ENCODE measurements around the gene RPS6KA2. TPM values are rescaled to one million over a fixed set of nuclear protein-coding genes. Genes with fewer than 3 reads are reported as not detected.

Gene RPS6KA2
- polyA plus RNA-seq, 4 donors: 30.6 to 35.7 (median 34.4) TPM

DNA sequence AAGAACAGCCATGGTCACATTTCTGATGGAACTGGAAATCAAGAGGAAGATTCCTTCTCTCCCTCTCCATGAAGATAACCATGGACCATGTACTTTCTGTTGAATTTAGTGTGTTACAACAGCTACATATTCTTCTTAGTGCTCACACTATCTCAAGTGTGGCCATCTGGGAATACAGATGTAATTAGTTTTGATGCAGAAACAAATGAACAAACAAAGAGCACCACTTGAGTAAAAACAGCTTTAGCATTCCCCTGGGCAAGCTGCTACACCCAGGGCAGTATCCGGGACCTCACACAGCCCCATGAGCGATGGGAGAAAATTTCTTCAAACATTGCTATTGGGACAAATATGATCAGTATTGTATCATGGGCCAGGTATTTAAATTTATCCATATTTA is 115.7 kb downstream of the RPS6KA2 start:
- no peak for DNase-seq (ENCODE audit: low read depth in 4 of 4, low spot score in 3 of 4)

- no peak for DNase-seq (ENCODE audit: low read depth in 4 of 4, low spot score in 3 of 4)
Measured at GRCh38 chr6:166509193-166509592, 117.9 kb downstream of the RPS6KA2 start.

- no peak for DNase-seq (ENCODE audit: low read depth in 4 of 4, low spot score in 3 of 4)
Measured at GRCh38 chr6:166508726-166509125, 118.3 kb downstream of the RPS6KA2 start.

DNA sequence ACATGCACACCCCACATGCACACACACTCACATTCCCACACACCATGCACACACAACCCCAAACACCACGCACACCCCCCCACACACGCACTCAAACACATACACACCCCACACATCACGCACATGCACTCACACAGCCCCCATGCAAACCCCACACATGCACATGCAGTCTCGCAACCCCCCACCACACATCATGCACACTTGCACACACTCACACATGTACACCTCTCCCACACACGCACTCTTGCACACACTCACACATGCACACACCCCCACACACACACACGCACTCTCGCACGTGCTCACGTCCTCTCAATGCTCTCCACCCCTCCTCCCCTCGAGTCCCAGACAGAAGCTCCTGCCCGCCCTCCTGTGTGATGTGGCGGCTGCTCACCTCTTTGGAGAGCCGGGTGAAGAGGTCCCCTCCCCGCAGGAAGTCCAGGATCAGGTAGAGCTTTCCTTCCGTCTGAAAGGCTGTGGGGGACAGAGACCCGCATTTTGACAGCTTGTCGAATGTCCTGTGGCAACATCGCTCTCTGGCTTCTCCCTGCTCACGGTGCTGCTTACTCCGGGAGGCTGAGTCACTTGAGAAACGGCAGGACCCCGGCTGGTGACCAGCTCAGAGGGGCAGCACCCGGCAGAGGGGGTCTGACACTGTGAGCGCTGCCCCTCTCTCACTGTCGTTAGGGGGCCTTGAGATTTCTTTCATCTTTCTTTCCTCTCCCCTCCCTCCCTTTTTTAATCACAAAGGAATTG is 119.1 kb downstream of the RPS6KA2 start:
- DNase-seq (ENCODE audit: low read depth in 4 of 4, low spot score in 3 of 4): no peak

- no peak for DNase-seq (ENCODE audit: low read depth in 4 of 4, low spot score in 3 of 4)
Measured at GRCh38 chr6:166507380-166507779, 119.7 kb downstream of the RPS6KA2 start.

GRCh38 chr6:166505133-166505905 is 121.7 kb downstream of the RPS6KA2 start:
- no peak for DNase-seq (ENCODE audit: low read depth in 4 of 4, low spot score in 3 of 4)

- no peak for DNase-seq (ENCODE audit: low read depth in 4 of 4, low spot score in 3 of 4)
Measured at GRCh38 chr6:166504100-166504499, 123.0 kb downstream of the RPS6KA2 start.

- no peak for DNase-seq (ENCODE audit: low read depth in 4 of 4, low spot score in 3 of 4)
Measured at GRCh38 chr6:166503167-166503744, 123.8 kb downstream of the RPS6KA2 start.

- DNase-seq (ENCODE audit: low read depth in 4 of 4, low spot score in 3 of 4): no peak
Measured at GRCh38 chr6:166502453-166502852, 124.6 kb downstream of the RPS6KA2 start.

- no peak for DNase-seq (ENCODE audit: low read depth in 4 of 4, low spot score in 3 of 4)
Measured at GRCh38 chr6:166501246-166501645, 125.8 kb downstream of the RPS6KA2 start.

DNA sequence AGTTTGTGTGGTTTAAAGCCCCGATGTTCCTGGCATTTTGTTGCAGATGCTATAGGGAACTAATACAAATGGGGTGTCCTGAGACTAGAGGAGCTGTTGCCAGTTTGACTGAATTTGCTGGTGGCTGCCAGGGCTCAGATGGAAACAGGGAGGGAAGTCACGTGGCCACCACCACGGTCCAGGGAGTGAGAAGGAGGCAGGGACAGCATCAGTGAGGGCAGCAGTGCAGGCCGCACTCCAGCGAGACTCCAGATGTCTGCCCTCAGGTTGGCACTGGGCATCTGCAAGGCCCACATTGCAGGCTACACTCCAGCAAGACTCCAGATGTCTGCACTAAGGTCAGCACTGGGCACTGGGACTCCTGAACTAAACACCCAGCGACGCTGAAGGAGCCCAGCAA is 126.8 kb downstream of the RPS6KA2 start:
- no peak for DNase-seq (ENCODE audit: low read depth in 4 of 4, low spot score in 3 of 4)

GRCh38 chr6:166499350-166500163 is 127.5 kb downstream of the RPS6KA2 start:
- DNase-seq (ENCODE audit: low read depth in 4 of 4, low spot score in 3 of 4): no peak

- DNase-seq (ENCODE audit: low read depth in 4 of 4, low spot score in 3 of 4): no peak
Measured at GRCh38 chr6:166498661-166499349, 128.2 kb downstream of the RPS6KA2 start.

- no peak for DNase-seq (ENCODE audit: low read depth in 4 of 4, low spot score in 3 of 4)
Measured at GRCh38 chr6:166498228-166498627, 128.8 kb downstream of the RPS6KA2 start.

DNA sequence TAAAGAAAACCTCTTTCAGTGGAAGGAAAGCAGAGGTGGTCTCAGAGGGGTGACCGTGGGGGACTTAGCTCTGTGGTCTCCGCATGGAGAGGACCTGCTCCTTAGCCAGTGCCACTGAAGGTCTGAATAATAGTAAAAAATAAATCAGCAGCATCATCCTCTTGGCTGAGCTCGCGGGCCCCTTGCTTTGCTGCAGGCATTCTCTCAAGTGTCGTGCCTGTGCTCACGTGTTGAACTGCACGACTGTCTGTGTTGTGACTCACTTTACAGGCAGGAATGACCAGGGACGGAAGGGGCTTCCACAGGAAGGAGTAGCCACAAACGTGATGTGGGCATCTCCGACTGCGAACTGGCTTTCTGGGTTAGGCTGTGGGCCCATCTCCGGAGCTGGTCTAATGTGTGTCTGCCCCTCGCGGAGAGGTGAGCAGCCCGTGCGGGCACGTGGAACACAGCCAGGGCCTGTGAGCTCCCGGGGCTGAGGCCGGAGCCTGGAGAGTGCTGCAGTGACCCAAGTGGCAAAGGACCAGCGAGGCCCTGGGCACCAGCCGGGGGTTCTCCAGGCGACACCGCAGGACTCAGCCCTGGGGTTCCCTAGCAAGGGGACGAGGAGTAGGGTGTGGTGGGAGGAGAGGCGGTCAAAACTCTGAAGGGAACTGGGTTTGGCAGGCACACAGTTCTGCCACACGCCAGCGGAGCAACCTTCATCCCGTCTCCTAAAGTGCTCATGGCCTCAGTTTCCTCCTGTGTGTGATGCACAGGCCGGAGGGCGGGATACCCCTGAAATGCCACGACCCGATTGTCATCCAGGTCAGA is 129.8 kb downstream of the RPS6KA2 start:
- DNase-seq (ENCODE audit: low read depth in 4 of 4, low spot score in 3 of 4): no peak

DNA sequence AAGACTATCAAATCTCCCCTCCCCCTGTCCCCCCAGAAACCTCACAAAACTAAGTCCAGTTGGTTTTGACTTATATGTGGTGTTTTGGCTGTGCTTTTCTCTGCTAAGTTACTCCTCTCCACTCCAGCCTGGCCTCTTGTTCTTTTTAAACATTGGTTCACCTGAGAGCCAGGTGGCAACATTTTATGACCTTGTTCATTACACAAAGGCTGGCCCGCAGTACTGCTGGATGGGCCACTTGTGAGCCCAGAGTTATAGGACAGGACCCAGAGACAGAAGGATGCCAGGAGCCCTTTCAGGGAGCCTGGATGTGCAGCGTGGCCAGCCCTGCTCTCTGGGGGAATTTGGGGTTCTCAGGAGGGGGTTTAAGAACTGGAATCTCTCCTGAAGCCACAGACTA is 130.6 kb downstream of the RPS6KA2 start:
- DNase-seq (ENCODE audit: low read depth in 4 of 4, low spot score in 3 of 4): no peak

GRCh38 chr6:166495487-166496314 is 131.3 kb downstream of the RPS6KA2 start:
- DNase-seq (ENCODE audit: low read depth in 4 of 4, low spot score in 3 of 4): no peak

DNA sequence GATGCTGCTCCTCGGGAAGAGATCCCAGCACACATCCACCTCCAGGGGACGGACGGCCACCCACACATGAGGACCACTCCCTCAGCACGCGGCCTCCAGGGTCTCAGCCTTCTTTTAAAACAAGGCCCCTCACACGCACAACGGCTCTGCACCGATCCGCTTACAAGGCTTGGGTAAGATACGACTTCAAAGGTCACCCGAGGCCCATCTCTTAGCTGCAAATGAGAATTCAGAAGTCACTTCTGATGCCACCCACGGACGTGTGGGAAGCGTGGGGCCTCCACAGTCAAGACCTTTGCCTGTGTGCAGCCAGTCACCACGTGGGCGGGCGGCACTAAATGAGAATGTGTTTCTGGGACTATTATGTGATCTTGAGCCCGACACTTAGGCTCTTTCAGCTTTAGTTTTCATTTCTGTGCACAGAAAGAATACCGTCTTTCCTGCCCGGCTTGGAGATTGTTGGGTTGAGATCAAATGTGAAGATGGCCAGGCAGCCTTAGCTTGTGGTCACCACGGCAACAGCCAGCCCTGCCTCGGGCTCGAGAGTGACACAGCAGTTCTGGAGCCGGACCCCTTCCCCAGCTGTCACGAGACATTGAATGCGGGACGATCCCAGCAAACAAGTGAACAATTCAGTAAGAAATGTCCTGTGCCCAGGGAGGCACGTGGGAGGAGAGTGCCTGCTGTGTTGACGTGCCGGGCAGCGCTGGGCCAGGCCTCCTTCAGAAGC is 132.1 kb downstream of the RPS6KA2 start:
- DNase-seq (ENCODE audit: low read depth in 4 of 4, low spot score in 3 of 4): no peak
